ENCODE results near the gene UBR4. TPM values are rescaled to one million over a fixed set of nuclear protein-coding genes. Genes with fewer than 3 reads are reported as not detected.

Gene UBR4
- total and polyA plus RNA-seq, 2 experiments from 2014 or later = 49.4 to 63.7 TPM

DNA sequence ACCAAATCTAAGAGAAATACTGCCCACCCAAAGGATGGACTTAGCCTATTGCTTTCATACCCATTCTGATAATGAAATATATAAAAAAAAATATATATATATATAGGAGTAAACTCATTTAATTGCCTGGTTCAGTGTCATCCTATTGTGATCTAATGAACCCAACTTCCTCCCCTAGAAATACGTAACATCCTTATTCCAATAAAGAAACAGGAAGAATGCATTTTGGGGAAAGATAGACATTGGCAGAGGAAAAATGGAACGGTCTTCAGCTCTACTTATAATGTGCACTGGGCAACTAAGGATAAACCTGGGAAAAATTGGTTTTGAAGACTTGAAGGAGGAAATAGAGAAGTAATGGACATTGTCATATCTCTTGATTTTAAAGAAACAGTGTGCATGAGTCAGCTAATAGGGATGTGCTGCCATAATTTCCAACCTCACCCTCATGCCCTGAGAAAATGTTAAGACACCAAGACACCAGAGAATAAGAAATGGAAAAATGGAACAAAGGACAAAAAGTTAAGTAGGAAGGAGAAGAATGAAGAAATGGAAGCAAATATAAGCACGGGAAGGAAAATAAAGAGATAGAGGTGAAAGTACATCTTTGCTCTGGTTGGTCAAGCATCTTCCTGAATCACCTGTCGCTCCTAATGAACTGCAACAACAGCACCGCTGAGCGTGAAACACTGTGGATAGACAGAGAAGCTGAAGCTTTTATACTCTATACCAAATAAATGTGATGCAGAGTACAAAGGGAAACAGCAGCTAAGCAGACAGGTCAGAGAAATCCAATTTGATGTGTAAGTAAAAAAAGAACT is 5.4 kb downstream of the UBR4 start:
- H3F3A ChIP-seq (ENCODE audit: insufficient read depth) = peaks cover 50% of the 10 kb centered on the region
- H3K9me2 ChIP-seq (ENCODE audit: insufficient read depth) = no peaks in the 10 kb centered on the region
- peaks cover 100% of the 10 kb centered on the region for H3K79me2 ChIP-seq (ENCODE audit: insufficient read depth)
- H3K27ac ChIP-seq = no peak overlapping the region
- peaks cover 5% of the 10 kb centered on the region; the same call in 1 of the 2 replicates for H3K36me3 ChIP-seq (ENCODE audit: low read depth)
- H3K27me3 ChIP-seq (replicated peaks; ENCODE audit: insufficient read depth) = no peaks in the 10 kb centered on the region
- peaks cover 37% of the 10 kb centered on the region; the same call in 1 of the 2 replicates for H4K20me1 ChIP-seq (ENCODE audit: insufficient read depth)
- peak overlapping the region; percentile 13 for H3K4me2 ChIP-seq (ENCODE audit: unreplicated experiment)
- H2AFZ ChIP-seq = no peak overlapping the region
- in situ Hi-C loops (cut with MboI) = no loop called here
- H3K9ac ChIP-seq = no peak overlapping the region
- TF ChIP-seq EZH2phosphoT487 (IDR thresholded peaks at IDR 0.05; ENCODE audit: insufficient read depth, low read depth) (no peak), EZH2 (IDR thresholded peaks at IDR 0.05; ENCODE audit: insufficient read depth, poor library complexity, severe bottlenecking) (no peak)
- H3K4me3 ChIP-seq = no peak overlapping the region
- no peaks in the 10 kb centered on the region for H3K9me3 ChIP-seq (ENCODE audit: low read depth)
- peaks cover 39% of the 10 kb centered on the region for H3K4me1 ChIP-seq (ENCODE audit: insufficient read depth)
- peak; percentile 45 for DNase-seq
- whole genome bisulfite sequencing, 2 experiments (ENCODE audit: low coverage in 1 of 2, low lambda C conversion rate in 2 of 2, missing lambda C conversion rate in 2 of 2) = 81 to 82% methylated on average over 6 of the region's 6 CpGs

DNA sequence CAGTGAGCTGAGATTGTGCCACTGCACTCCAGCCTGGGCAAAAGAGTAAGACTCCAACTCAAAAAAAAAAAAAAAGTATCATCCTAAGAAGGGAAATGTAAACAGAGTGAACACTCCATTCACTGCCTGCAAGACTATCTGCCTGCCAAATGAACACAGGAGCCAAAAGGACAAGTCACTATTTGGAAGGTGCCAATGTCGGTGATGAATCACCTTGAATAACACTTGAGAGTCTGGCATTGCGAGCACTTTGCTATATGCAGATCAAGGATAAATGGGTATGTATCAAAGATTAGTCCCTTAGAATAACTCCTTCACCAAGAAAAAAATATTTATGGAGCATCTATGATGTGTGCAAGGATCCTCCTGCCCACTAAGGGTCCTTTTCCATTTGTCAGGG is 6.6 kb downstream of the UBR4 start:
- H3K4me1 ChIP-seq (ENCODE audit: insufficient read depth) = peaks cover 37% of the 10 kb centered on the region
- no peak overlapping the region for H2AFZ ChIP-seq
- H3K27ac ChIP-seq = peak overlapping the region; percentile 51
- peak overlapping the region; percentile 1 for H3K4me2 ChIP-seq (ENCODE audit: unreplicated experiment)
- H4K20me1 ChIP-seq (ENCODE audit: insufficient read depth) = peaks cover 37% of the 10 kb centered on the region; the same call in 1 of the 2 replicates
- no peak for TF ChIP-seq EZH2phosphoT487 (IDR thresholded peaks at IDR 0.05; ENCODE audit: insufficient read depth, low read depth)
- no peak for TF ChIP-seq EZH2 (IDR thresholded peaks at IDR 0.05; ENCODE audit: insufficient read depth, poor library complexity, severe bottlenecking)
- peaks cover 17% of the 10 kb centered on the region for H3K36me3 ChIP-seq (ENCODE audit: low read depth)
- H3K4me3 ChIP-seq = no peak overlapping the region
- H3K9me2 ChIP-seq (ENCODE audit: insufficient read depth) = no peaks in the 10 kb centered on the region
- DNase-seq = peak; percentile 95
- whole genome bisulfite sequencing, 2 experiments (ENCODE audit: low coverage in 1 of 2, low lambda C conversion rate in 2 of 2, missing lambda C conversion rate in 2 of 2) = 0 to 3% methylated on average over 2 of the region's 2 CpGs
- no peaks in the 10 kb centered on the region for H3K27me3 ChIP-seq (replicated peaks; ENCODE audit: insufficient read depth)
- H3K9me3 ChIP-seq (ENCODE audit: low read depth) = no peaks in the 10 kb centered on the region
- H3K79me2 ChIP-seq (ENCODE audit: insufficient read depth) = peaks cover 100% of the 10 kb centered on the region
- peaks cover 38% of the 10 kb centered on the region for H3F3A ChIP-seq (ENCODE audit: insufficient read depth)
- in situ Hi-C loops (cut with MboI) = no loop called here
- H3K9ac ChIP-seq = no peak overlapping the region

DNA sequence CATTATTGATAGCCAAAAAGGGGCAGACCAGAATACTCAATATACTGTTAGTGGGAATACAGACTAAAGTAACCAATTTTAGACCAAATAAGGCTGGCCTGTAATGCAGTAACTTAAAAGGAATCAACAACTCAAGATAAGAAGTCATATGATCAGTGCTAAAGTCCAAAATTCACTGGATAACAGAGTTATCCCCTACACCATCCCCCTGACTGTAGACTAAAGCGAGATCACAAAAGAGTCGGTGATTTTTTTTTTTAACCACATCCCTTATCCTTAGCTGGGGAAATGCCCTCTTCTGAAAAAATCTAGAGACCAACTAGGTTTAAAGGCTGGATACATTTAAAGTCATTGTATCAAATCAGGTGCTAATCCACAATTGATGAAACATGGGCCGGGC is 7.7 kb downstream of the UBR4 start:
- Histone ChIP-seq H3K9ac (no peak overlapping the region), H2AFZ (no peak overlapping the region), H3K4me2 (ENCODE audit: unreplicated experiment) (no peak overlapping the region), H3K9me3 (ENCODE audit: low read depth) (no peaks in the 10 kb centered on the region), H3K27ac (no peak overlapping the region), H3K9me2 (ENCODE audit: insufficient read depth) (no peaks in the 10 kb centered on the region), H3K79me2 (ENCODE audit: insufficient read depth) (peaks cover 100% of the 10 kb centered on the region), H4K20me1 (ENCODE audit: insufficient read depth) (peaks cover 37% of the 10 kb centered on the region; the same call in 1 of the 2 replicates), H3K27me3 (replicated peaks; ENCODE audit: insufficient read depth) (no peaks in the 10 kb centered on the region), H3K36me3 (ENCODE audit: low read depth) (peaks cover 27% of the 10 kb centered on the region), H3K4me3 (no peak overlapping the region), H3F3A (ENCODE audit: insufficient read depth) (peaks cover 31% of the 10 kb centered on the region), H3K4me1 (ENCODE audit: insufficient read depth) (peaks cover 31% of the 10 kb centered on the region)
- no peak for TF ChIP-seq EZH2 (IDR thresholded peaks at IDR 0.05; ENCODE audit: insufficient read depth, poor library complexity, severe bottlenecking)
- no peak for TF ChIP-seq EZH2phosphoT487 (IDR thresholded peaks at IDR 0.05; ENCODE audit: insufficient read depth, low read depth)
- in situ Hi-C loops (cut with MboI) = no loop called here
- WGBS, 2 experiments (ENCODE audit: low coverage in 1 of 2, low lambda C conversion rate in 2 of 2, missing lambda C conversion rate in 2 of 2) = 95 to 98% methylated on average over 3 of the region's 3 CpGs
- no peak for DNase-seq

DNA sequence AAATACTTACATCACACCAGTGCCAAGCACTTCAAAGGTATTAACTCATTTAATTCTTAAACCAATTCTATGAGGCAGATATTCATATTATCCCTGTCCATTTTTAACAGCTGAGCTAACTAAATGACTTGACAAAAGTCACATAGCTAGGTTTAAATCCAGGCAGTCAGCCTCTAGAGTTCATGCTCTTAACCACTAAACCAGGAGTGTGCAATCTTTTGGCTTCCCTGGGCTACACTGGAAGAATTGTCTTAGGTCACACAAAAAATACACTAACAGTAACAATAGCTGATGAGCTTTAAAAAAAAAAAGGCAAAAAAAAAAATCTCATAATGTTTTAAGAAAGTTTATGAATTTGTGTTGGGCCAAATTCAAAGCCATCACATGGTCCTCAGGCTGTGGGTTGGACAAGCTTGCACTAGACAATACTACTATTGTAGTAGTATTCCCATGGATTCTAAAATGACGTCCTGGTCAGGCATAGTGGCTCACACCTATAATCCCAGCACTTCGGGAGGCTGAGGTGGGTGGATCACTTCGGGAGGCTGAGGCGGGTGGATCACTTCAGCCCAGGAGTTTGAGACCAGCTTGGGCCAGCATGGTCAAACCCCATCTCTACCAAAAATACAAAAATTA is 10.0 kb downstream of the UBR4 start:
- Histone ChIP-seq H3K27ac (no peak overlapping the region), H3F3A (ENCODE audit: insufficient read depth) (peaks cover 31% of the 10 kb centered on the region), H3K9me3 (ENCODE audit: low read depth) (no peaks in the 10 kb centered on the region), H3K4me3 (no peak overlapping the region), H3K4me1 (ENCODE audit: insufficient read depth) (peaks cover 29% of the 10 kb centered on the region), H4K20me1 (ENCODE audit: insufficient read depth) (peaks cover 29% of the 10 kb centered on the region; the same call in 1 of the 2 replicates), H3K9me2 (ENCODE audit: insufficient read depth) (no peaks in the 10 kb centered on the region), H3K36me3 (ENCODE audit: low read depth) (peaks cover 45% of the 10 kb centered on the region), H3K79me2 (ENCODE audit: insufficient read depth) (peaks cover 99% of the 10 kb centered on the region), H2AFZ (no peak overlapping the region), H3K27me3 (replicated peaks; ENCODE audit: insufficient read depth) (no peaks in the 10 kb centered on the region), H3K4me2 (ENCODE audit: unreplicated experiment) (no peak overlapping the region), H3K9ac (no peak overlapping the region)
- in situ Hi-C loops (cut with MboI) = no loop called here
- TF ChIP-seq EZH2phosphoT487 (IDR thresholded peaks at IDR 0.05; ENCODE audit: insufficient read depth, low read depth) (no peak), EZH2 (IDR thresholded peaks at IDR 0.05; ENCODE audit: insufficient read depth, poor library complexity, severe bottlenecking) (no peak)
- DNase-seq = no peak
- 69 to 76% methylated on average over 4 of the region's 4 CpGs for WGBS, 2 experiments (ENCODE audit: low coverage in 1 of 2, low lambda C conversion rate in 2 of 2, missing lambda C conversion rate in 2 of 2)

All from GM23248 (cell line).